Activated T-cell treated with anti-CD3 and anti-CD28 coated beads for 4 hours (primary cell): ENCODE results near the gene PHKG1.
"Not testable (repeated sequence)": the region's sequence is repeated elsewhere in the genome, so short reads cannot be mapped to it uniquely, and the experiment has no call there.

ENCODE experiments used
- DNase-seq: peaks from one replicate; pipeline ENCODE4 v3.0.0-alpha.2; 2020

Gene PHKG1

DNA sequence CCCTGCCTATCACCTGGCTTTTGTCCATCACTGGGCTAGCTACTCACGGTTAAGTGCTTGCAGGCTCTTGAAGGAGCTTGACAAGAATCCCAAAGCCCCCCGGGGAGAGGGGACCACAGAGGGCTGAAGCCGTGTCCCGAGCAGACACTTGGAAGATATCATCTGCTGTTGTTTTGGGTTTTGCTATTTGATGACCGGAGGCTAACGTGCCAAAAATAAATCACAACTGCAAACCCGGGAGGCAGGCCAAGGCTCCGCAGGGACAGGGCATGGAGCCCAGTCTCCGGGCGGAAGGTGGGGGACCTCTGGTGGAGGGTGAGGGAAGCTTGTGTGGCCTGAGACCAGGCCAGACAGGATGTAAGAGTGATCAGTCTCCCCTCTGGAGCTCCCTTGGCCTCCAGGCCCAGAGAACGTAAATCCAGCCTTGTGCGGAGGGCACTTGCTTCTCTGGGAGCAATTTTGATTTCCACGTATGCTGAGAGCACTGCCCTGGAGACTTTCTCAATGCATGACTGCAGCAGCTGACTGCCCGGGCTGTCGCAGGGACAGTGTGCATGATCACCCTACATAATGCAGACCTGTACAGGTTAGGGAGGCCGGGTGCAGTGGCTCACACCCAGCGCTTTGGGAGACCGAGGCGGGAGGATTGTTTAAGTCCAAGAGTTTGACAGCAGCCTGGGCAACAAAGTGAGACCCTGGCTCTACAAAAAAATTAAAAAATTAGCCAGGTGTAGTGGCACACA is at the start of gene PHKG1:
TSS of gene PHKG1 (minus strand) at position 164 of the 743 bp plus-strand sequence. CDS start 4,011 bp downstream, outside the sequence.
- DNase-seq: no peak

DNA sequence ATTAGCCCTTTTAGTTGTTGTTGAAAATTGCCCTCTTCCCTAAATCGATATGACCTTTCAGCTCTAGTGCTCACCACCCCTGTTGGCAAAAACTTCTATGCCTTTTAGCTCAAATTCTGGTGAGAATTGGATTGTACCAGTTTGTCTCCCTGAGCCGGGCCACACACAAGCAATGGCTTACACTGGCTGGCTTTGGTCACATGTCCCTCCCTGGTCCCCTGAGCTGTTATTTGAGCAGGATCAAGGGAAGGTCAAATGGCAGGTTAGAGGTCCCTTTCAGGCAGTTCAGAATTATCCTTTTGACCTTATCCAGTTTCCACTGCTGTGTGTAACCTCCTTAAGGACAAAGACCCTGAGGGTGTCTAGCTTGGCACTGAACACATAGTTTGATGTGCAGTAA is 38.3 kb upstream of the PHKG1 start:
- DNase-seq: not testable (repeated sequence)

DNA sequence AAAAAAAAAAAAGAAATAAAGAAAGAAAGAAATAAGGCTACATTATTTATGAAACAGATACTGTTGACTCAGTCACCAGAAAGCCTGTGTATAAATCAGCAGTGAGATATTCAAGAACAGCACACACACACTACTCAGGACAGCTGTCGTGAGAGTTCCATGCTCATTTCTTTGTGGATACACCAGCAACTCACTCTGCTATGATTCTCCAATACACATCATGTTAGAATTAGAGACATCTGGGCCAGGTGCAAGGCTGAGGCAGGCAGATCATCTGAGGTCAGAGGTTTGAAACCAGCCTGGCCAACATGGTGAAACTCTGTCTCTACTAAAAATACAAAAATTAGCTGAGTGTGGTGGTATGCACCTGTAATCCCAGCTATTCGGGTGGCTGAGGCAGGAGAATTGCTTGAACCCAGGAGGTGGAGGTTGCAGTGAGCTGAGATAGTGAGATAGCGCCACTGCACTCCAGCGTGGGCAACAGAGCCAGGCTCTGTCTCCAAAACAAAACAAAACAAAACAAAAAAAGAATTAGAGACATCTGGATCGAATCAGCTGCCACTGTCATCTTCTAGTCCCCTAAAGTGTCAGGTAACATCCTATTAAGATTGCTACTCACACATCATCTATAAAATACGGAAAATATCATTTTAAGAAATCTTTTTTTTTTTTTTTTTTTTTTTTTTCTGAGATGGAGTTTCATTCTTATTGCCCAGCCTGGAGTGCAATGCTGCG is 34.7 kb upstream of the PHKG1 start:
- no peak for DNase-seq

DNA sequence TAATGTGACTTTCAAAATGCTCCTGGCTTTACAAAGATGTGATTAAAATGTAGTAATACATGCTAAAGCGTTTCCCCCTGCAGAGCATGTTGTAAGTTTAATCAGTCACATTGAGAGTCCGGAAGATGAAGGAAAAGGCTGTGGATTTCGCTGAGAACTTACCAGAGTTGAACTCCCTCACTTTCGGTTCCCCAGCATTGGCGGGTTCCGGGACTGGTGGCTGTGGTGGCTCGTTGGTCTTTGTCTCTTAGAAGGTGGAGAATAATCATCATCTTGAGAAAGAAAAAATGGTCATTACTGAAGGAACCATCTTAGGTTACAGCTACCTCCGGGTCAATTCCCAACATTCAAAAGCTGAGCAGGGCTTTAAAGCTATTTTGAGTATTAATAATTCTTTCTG is 33.1 kb upstream of the PHKG1 start:
- no peak for DNase-seq

DNA sequence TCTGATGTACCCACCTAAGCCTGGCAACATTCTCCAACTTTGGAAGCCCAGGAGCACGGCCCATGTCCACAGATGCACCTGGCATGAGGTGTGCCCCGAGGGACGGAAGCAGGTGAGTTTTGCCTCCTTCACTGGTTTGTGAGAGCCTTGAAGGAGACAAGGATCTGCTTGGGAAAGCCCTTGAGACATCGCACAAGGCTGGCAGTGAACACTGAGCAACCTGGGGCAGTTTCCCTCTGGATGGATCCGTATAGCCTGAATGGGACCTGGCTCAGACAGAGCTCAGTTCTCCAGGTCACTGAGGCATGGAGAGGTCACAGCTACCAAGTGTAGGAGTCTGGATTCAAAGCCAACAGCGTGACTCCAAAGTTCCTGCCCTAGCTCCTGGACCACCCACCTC is 32.2 kb upstream of the PHKG1 start:
- no peak for DNase-seq

DNA sequence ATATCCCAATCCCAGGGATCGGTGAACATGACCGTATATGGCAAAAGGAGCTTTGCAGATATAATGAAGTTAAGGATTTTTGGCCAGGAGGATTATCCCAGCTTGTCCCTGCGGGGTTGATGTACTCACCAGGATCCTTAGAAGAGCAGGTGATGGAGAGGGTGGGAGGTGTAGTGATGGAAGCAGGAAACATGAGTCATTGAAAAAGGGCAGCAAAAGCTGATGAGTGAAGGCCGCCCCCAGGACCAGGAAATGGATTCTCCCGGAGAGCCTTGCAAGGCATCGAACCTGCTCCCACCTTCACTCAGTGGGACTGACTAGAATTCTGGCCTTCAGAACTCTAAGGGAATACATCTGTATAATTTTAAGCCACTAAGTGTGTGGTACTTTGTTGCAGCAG is 28.7 kb upstream of the PHKG1 start:
- DNase-seq: no peak

DNA sequence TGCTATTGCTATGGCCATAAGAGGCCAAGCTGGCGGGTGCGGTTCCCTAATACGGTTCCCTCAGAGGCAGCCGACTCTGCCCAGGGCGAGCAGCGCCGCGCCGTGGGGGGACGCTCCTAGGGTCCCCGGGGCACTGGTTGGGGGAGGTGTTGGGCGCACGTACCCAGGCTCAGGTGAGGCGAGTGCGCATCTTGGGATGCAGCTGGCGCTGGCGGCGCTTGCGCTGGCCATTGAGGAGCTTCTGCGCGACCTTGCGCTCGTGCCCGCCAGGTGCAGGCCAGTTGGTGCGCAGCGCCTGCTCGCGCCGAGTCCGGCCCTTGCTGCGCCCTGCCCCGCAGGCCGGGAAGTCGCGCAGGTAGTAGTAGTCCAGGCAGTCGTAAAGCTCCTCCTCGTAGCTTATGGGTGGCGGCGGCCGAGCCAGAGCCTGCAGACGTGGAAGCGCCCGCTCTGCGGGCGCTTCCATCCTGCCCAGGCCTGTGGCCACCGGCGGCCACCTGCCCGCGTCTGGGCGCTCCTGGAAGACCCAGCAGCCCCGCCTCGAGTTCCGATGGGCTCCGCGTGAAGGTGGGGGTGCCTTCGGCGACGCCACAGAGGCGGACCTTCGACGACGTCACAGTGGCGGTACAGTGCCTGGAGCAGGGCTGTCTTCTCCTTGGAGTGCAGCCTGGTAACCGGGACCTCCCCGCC is 23.2 kb upstream of the PHKG1 start, which contains the start of gene NUPR2:
TSS of gene NUPR2 (minus strand) at position 566 of the 687 bp plus-strand sequence. CDS start at position 463, 103 bp downstream.
- no peak for DNase-seq

DNA sequence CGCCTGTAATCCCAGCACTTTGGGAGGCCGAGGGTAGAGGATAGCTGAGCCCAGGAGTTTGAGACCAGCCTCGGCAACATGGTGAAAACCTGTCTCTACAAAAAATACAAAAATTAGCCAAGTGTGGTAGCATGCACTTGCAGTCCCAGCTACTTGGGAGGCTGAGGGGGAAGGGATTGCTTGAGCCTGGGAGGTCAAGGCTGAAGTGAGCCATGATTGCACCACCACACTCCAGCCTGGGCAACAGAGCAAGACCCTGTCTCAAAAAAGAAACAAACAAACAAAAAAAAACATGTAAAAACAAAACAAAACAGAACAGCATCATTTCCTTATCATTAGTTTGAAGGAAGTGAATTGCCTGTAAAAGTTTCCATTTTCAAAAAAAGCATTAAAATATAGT is 19.5 kb upstream of the PHKG1 start:
- DNase-seq: not testable (repeated sequence)

DNA sequence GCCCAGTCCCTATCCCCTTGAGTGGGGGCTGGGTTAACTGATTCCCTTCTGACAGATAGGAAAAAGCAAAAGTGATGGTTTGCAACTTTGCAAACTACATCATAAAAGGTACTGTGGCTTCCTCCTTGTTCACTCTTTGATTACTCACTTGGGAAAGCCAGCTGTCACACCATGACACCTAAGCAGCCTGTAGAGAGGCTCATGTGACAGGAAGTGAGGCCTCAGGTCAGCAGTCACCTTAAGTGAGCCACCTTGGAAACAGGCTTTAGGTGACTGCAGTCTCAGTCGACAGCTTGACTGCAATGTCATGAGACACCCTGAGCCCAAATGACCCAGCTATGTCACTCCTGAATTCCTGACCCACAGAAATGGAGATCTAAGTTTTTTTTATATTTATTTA is 17.9 kb upstream of the PHKG1 start:
- no peak for DNase-seq

DNA sequence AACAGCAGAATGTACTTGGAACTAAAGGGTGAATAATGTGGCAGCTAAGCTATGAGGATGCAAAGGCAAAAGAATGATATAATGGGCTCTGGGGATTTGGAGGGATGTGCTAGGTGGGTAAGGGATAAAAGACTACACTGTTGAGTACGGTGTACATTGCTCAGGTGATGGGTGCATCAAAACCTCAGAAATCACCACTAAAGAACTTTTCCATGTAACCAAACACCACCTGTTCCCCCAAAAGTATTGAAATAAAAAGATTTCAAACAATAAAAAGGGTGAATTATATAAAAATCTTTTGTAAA is 15.2 kb upstream of the PHKG1 start:
- DNase-seq: no peak

DNA sequence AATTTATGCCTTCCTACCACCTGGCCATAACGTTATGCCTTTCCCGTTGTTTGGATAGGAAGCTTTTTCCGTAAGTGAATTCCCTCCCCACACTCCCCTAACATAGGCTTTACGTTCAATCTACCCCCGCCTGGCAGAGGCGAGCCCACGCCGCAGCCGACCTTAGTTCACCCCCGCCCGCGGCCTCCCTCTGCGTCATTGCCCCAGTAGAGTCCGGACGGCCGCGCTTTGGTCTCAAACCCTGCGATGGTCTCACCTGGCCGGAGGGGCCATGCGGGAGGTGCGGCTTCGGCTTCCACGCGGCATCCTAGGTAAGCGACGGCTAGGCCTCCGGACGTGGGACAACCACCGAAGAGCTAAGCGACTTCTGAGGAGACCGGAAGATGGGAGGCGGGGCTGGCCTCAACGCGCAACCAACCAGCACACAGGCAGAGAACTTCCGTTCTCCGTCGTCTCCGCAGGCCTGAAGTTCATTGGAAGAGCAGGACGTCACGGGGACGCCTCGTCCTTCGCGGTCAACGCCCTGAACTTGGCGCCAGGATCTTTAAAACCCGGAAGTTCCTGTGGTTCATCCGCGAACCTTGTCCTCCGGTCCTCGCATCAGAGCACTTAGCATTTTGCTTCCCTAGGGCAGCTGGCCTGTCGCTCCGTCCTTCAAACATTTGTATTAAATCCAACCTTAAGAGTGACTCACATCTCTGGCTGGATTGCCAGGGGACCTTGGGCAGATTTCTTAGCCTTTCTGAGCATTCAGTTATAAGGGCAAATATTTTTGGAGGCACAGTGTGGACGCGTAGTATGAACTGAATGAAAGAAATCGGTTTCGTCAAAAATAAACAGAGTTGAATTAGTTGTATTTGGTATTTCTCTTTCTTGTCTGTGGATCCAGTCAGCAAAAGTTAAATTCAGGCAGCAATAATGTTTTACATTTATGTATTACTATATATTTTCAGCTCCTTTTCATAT is 13.6 kb upstream of the PHKG1 start, which contains the start of gene CHCHD2:
TSS of gene CHCHD2 (minus strand) at position 369 of the 966 bp plus-strand sequence. CDS start at position 306, 63 bp downstream.
- peak; percentile 85 for DNase-seq

DNA sequence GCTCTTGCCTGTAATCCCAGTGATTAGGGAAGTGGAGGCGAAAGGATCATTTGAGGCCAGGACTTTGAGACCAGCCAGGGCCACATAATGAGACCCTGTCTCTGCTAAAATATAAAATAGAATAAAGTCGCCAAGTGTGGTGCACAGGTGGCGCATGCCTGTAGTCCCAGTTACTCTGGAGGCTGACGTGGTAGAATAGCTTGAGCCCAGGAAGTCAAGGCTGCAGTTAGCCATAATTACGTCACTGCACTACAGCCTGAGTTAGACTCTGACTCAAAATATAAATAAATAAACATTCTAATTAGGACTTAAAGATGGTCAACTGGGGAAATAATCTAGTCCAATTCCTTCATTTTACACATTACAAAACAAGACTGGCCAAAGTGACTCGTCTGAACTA is 12.8 kb upstream of the PHKG1 start:
- DNase-seq: no peak

DNA sequence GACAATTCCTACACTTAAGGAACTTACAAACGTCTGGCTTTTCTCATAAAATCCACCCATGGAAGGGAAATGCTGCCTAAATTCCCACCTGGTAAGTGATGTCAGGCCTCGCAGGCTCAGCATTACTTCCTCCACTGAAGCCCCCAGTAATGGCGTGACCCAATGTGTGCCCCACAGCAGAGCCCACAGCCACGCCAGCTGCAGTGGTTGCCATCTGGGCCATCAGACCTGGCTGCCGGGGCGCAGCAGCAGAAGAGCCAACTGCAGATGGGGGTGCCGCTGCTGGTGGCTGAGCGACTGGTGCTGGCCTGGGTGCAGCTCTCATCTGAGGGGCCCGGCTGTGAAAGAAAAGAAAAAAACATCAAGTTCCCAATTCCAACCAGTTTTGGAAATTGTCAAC is 11.4 kb upstream of the PHKG1 start:
- not testable (repeated sequence) for DNase-seq

DNA sequence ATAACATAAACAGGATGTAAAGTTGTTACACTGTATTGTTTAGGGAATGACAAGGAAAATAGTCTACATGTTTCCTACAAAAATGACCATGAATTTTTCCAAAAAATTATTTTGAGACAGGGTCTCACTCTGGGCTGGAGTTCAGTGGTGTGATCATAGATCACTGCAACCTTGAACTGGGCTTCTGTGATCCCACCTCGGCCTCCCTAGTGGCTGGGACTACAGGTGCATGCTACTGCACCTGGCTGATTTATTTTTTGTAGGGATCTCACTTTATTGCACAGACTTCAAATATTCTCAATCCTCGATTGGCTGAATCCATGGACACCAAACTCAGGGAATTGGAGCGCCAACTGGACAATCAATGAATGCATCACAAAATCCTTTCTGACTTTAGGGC is 6.9 kb upstream of the PHKG1 start:
- DNase-seq: no peak

DNA sequence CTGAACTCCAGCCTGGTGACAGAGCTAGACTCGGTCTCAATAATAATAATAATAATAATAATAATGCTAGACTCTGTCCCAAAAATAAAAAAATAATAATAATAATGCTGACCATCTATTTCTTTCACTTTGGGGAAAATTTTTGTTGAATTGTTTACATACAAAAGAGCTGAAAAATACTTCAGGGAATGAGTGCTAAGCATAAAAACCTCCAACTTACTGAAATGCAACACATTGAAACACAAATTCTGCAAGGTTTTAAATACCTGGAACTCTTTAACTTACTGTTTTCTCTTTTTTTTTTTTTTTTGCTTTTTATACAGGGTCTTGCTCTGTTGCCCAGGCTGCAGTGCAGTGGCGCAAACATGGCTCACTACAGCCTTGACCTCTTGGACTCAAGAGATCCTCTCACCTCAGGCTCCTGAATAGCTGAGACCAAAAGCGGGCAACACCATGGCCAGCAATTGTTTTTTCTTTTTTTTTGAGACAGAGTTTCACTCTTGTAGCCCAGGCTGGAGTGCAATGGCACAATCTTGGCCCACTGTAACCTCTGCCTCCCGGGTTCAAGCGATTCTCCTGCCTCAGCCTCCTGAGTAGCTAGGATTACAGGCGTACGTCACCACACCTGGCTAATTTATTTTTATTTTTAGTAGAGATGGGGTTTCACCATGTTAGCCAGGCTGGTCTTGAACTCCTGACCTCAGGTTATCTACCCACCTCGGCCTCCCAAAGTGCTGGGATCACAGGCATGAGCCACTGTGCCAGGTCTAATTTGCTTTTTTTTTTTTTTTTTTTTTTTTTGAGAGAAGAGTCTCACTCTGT is 5.6 kb upstream of the PHKG1 start:
- DNase-seq: not testable (repeated sequence)

DNA sequence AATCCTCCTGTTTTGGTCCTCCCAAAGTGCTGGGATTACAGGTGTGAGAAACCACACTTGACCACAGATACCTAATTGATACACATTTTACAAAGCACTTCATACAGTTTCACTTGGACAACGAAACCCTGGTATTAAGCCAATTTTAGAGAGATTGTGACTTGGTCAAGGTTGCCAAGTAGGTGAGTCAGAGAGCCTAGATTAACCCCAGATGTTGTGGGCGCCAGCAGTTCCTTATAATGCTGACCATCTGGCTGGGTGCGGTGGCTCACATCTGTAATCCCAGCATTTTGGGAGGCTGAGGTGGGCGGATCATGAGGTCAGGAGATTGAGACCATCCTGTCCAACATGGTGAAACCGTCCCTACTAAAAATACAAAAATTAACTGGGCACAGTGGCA is 4.9 kb upstream of the PHKG1 start:
- DNase-seq: no peak

DNA sequence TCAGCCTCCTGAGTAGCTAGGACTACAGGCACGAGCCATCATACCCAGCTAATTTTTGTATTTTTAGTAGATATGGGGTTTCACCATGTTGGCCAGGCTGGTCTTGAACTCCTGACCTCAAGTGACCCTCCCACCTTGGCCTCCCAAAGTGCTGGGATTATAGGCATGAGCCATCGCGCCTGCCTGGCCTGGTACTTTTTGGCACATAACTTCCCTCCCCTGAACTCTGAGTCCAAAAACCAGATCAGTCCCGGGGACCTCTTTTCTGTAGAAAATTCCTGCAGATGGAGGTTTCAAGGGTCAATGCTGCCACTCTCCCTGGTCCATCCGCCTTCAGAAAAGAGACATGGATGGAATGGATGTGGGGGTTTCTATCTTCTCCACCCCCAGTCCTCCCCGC is 364 bp downstream of the PHKG1 start:
- DNase-seq: not testable (repeated sequence)

DNA sequence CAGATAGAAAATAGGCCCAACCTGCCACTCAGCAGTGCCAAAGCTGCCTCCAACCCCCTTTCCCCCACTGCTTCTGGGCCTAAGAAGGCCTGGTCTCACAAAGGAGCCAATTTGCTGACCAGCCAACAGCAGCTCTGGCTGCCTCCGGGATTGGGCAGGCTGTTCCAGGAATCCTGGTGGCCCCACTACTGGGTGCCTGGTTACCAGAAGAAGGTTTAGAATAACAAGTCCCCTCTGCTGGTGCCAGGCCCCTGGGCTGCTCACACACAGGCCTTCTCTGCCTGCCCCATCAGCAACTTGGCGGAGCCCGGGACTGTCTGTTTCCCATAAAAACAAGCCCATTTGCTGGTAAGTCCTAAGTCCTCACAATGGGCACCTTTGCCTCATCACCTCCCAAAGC is 1.2 kb downstream of the PHKG1 start:
- DNase-seq: no peak

DNA sequence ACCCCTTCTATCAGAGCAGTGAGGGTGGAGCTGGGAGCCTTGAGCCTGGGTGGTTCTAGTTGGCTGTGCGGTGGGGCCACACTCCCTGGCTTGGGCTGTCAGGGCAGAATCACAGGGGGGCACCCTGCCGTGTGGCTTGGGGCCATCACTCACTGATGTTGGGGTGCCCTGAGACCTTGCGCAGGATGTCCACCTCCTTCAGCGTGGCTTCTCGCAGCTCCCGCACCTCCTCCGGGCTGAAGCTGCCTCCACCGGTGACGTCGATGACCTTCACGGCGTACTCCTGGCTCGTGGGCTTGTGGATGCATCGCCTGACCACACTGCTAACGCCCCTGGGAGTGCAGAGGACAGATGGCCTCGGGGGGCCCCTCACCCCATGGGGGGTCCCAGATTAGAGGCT is 5.3 kb downstream of the PHKG1 start:
- no peak for DNase-seq

DNA sequence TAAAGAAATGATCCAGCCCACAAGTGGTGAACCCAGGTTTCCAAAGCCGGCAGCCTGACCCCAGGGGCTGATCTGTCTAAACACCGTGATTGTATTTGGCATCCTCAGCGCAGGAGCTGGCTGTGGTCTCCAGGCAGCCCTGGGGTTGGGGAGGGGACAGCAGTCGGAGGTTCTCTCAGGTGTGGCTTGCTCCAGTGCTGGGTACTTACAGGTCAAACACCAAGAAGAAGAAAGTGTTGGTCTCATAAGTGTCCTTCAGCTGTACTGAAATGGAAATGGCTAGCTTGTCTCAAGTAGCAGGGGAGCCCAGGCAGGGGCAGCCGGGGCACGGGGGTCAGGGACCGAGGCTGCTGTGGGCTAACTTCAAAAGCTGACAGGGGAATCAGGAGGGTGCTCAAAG is 6.0 kb downstream of the PHKG1 start:
- no peak for DNase-seq

DNA sequence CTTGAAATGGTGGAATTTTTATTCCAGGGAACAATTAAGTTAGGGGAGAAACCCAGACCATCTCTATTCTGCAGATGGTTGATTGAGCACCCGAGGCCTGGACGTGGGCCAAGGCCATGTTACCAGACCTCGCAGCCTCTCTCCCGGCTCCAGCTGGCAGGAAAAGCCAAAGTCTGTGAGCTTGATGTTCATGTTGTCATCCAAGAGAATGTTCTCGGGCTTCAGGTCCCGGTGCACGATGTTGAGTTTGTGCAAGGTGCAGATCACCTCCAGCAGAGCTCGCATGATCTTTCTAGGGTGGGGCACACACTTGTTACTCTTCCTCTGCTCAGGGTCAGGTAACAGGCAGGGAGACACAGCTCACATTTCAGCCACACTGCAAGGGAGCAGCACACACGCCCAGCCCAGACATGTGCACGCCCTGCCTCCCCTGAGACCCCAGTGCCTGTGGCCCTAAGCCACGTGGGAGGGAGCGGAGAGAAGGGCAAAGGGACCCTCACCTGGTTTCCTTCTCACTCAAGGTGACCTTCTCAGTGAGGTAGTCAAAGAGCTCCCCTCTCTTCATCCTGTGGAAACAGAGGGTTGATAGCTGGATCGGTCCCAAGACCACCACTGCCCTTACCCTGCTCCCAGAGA is 9.5 kb downstream of the PHKG1 start:
- DNase-seq: no peak
